ENCODE data around the gene HYCC2.
"Not testable (repeated sequence)": the region's sequence is repeated elsewhere in the genome, so short reads cannot be mapped to it uniquely, and the experiment has no call there.

Gene HYCC2

DNA sequence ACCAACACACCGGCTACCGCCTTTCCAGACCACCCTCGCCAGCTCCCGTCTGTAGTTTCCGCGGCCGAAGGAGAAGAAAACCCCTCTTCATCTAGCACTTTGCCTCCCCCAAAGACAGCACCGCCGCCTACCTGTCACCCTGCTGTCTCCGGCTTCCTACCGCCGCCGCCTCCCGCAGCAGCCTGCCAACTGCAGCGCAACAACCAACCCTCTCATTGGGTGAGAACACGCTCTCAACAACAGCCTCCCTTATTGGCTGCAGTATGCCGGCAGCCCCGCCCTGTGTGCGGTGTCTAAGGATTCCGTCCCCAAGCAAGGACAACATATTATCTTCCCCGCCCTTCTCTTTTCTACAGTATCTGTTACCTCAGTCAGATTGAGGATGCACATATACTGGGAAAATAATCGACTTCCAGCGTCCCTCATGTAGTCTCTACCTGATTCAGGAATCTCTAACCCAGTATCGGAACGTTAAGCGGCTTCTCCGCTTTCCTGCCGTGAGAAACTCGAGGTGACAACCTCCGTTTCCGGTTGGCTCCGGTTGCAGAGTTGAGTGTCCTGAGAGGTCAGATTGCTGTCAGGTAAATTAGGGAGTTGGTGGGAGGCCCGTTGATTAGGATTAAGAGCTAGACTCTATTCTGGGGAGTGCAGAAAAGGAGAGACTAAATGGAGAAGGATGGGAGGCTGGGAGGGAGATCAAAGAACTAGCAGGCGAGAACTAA lies at the start of gene HYCC2, which contains the start of gene NDUFB3:
Gene HYCC2, minus strand, starts transcription at position 193 of the 722 bp plus-strand sequence. CDS start 47,662 bp downstream, outside the sequence.
Gene NDUFB3, plus strand, starts transcription at position 523 of the 722 bp plus-strand sequence. CDS start 6,882 bp downstream, outside the sequence.
- peak; percentile 78 for DNase-seq (ENCODE audit: low read depth, low spot score)

DNA sequence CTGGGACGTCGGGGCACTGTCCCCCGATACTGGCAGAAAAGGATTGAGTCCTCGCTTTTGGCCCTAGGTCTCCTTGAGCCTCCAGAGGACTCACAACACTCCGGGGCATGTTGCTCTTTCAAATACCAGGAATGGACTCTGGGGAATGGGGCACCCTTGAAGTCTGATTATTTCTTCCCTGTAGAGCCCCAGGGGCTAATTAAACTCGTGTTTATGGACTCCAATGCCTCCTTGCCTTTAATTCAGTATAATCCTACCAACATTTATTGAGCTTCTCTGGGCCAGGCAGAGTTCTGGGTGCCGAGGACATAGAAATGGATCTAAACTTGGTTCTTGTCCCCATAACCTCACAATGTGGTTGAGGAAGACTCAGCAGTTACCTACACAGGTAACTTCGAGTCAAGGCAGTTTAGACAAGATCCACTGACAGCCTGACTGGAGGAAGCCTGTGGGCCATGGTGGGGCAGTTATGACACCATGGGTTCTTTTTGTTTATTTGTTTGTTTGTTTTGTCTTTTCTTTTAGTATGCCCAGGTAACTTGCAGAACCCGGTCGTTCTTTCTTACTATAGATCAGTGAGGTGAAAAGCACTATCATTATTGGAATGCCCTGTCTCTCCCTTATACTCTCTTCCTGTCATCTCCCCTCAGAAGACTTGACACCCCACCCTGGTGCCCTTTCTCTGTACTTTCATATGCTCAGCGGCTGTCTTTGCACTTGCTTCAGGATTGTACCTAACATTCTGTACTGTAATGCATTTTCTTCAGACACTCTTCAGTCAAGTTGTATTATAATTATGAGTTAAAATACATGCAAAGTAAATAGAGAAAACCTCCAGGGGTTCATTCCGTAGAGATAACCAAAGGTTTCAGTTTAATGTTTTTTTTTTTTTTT lies 47.7 kb upstream of the HYCC2 start:
- DNase-seq (ENCODE audit: low read depth, low spot score): no peak

DNA sequence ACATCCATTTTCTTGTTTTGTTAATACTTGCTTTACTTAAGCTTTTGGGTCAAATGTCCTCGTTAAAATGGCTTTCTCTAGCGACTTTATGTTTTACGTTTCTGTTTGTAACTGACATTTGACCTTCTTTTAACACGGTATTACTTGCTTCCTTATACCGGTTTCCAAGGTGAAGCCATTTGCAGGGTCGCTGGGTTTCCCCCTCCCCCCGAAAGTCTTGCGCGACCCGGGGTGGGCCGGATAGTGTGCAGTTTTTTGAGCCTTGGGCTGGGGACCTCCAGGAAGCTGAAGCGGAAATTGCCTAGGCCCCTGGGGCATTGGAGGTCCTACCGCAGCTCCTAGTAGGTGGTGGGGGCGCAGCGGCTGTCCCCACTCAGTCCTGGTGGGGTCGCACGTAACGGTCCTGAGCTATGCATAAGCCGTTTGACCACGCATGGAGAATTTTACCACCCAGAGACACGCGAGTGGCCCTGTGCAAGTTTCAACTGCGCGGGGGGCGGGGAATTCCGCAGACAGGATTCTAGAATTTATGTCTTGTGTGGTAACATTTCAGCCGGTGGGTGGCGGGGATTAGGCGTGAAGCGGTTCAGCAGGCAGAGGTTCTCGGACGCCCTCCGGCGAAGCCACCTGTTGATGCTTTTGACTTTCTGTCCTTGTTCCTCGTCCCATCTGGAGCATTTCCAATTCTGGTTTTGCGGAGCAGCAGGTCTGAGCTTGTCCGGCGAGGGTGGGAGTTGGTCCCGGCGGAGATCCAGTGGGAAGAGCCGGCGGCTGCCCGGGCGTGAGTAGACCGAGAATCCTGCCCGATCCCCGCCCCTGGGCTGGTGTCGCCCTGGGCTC lies 46.9 kb upstream of the HYCC2 start:
- DNase-seq (ENCODE audit: low read depth, low spot score): peak; percentile 76

DNA sequence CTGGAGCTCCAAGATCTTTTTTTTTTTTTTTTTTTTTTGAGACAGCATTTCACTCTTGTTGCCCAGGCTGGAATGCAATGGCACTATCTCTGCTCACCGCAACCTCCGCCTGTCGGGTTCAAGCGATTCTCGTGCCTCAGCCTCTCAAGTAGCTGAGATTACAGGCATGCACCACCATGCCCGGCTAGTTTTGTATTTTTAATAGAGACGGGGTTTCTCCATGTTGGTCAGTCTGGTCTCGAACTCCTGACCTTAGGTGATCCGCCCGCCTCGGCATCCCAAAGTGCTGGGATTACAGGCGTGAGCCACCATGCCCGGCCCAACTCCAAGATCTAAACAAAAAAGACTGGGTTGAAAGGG lies 46.2 kb upstream of the HYCC2 start:
- not testable (repeated sequence) for DNase-seq (ENCODE audit: low read depth, low spot score)

DNA sequence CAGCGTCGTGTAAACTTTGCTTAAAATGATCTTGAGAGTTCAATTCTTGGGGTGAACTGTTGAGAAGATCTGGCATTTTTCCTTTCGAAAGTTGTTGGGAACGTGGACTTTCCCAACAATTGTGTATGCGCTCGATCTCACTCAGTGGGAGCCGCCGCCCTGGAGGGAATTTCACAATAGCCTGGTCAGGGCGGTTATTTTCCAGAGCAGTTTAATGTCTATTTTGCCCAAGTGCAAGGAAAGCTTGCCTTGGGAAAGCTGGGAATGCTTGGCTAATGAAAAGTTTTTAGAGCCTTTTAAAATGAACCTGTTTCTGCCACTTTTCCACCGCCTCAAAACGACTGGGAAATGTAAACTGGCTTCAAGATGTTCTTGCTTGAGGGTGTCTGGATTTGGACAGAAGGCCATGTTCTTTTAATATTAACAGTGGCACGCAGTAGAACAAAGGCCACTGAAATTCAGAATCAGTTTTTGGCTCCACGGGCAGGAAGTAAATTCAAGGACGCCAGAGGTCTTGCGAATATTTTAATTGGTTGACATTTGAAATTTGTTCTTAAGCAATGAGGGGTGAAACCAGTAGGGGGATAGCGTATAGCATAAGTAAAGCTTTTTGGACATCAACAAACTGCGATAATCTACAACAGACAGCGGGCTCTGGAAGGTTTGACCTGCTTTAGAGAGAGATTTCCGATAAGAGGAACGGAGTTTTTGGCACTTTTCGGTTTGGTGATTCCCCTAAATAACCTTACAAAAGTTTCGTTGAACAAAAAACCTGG lies 45.7 kb upstream of the HYCC2 start:
- no peak for DNase-seq (ENCODE audit: low read depth, low spot score)

DNA sequence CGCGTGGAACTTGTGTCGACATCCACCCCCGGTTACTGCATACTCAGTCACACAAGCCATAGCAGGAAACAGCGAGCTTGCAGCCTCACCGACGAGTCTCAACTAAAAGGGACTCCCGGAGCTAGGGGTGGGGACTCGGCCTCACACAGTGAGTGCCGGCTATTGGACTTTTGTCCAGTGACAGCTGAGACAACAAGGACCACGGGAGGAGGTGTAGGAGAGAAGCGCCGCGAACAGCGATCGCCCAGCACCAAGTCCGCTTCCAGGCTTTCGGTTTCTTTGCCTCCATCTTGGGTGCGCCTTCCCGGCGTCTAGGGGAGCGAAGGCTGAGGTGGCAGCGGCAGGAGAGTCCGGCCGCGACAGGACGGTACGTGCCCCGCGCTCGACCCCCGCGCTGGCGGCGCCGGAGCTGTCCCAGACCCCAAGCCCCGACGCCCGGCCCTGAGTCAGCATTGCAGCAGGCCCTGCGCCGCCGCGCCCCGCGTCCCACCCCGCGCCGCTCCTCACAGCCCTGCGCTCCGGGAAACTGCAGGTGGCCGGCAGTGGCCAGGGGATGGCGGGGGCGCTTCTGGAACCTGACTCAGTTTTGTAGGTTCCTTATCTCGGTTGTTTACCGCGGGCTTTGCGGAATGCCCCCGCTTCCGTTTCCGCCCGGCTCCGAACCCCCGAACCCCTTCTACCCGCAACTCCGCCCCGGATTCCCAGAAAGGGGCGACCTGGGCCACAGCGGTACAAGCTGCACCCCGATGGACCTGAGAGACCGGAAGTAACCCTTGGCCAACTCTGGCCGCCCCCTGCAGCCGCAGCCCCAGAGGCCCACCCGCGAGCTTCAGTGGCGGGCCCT lies 44.9 kb upstream of the HYCC2 start, which contains the start of gene CFLAR:
Gene CFLAR, plus strand, starts transcription at position 50 of the 844 bp plus-strand sequence. CDS start 13,702 bp downstream, outside the sequence.
- peak; percentile 46 for DNase-seq (ENCODE audit: low read depth, low spot score)

DNA sequence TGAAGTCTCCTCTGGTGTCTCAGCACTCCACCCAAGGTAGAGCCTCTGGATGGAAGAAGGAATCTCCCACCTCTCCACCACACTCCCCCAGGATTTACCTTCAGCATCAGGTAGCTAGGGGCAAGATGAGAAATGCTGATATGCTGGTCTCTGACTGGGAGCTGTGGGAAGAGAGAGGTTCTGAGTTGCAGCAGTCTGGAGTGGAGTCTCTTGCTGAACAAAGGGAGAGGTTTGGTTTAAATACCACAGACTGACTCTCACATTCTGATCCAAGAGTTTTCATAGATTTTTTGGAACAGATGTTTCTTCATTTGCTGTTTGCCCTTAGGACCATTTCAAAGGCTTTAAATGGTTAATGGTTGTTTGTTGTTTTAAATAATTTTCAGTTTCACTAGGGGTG lies 43.4 kb upstream of the HYCC2 start:
- DNase-seq (ENCODE audit: low read depth, low spot score): no peak

DNA sequence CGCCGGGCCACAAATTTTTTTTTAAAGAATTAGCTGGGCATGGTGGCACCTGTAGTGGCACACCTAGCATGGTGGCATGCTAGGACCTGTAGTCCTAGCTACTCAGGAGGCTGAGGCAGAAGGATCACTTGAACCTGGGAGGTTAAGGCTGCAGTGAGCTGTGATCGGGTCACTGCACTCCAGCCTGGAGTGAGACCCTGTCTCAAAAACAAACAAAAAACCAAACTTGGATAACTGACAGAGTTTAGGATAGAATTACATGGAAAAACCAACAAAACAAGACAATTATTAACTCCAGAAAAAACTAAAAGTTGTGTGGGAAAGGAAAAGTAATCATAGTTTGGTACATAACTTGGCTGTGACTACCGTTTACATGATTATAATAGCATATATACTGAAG lies 42.9 kb upstream of the HYCC2 start:
- DNase-seq (ENCODE audit: low read depth, low spot score): no peak

DNA sequence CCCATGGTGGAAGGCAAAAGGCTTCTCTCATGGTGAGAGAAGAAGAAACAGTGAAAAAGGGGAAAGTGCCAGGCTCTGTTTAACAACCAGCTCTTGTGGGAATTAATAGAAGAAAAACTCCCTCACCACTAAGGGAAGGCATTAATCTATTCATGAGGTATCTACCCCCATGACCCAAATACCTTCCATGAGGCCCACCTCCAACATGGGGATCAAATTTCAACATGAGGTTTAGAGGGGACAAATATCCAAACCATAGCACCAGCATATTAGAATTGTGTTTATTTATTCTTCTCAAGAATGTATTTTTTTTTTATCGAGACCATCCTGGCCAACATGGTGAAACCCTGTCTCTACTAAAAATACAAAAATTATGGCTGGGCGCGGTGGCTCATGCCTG lies 39.6 kb upstream of the HYCC2 start:
- no peak for DNase-seq (ENCODE audit: low read depth, low spot score)

DNA sequence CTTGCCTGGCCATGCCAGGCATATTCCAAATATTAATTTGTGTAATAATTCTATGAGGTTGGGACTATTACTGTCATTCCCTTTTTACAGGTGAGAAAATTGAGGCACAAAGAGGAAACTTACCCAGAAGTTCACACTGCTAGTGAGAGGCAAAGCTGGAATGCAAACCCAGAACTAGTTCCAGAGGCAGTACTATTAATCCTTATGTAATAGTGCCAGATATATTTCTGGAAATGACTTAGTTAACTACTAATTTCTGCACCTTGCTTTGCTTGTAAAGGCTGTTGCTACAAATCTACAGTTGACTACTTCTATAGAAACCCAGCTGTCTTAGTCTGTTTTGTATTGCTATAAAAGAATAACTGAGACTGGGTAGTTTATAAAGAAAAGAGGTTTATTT lies 39.1 kb upstream of the HYCC2 start:
- DNase-seq (ENCODE audit: low read depth, low spot score): no peak

DNA sequence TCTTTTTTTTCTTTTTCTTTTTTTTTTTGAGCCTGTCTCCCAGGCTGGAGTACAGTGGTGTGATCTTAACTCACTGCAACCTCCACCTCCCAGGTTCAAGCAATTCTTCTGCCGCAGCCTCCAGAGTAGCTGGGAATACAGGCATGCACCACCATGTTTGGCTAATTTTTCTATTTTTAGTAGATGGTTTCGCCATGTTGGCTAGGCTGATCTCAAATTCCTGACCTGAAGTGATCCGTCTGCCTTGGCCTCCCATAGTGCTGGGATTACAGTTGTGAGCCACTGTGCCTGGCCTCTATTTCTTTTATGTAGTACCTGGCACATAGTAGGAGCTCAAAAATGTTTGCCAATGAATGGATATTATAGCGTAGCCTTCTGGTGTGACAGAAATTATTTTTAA lies 37.7 kb upstream of the HYCC2 start:
- DNase-seq (ENCODE audit: low read depth, low spot score): no peak

DNA sequence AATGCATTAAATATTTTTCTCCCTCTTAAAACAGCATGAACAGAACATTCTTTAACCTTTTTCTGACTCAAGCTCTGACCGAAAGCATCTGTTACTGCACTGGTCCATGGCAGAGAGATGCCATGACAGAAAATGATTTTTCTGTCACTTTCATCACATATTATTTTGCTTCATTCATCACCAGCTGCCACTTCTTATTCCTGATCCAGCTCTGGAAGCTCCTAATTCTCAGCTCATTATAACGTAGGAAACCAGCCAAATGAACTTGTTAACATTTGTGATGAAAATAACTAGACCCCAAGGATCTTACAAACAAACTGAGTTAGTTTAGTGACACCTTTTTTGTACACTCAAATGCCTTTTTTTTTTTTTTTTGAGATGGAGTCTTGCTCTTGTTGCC lies 36.9 kb upstream of the HYCC2 start:
- DNase-seq (ENCODE audit: low read depth, low spot score): no peak

DNA sequence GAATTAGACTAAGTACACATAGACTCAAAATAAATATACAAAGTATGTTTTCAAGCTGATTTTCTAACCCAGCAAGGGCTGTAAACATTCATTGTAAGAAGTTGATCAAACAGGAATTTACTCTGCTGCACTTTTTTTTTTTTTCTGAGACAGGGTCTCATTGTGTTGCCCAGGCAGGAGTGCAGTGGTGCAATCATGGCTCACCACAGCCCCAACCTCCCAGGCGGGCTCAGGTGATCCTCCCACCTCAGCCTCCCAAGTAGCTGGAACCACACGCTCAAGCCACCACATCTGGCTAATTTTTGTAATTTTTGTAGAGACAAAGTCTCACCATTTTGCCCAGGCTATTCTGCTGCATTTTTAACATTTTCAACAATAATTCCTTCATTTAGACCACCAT lies 36.2 kb upstream of the HYCC2 start:
- DNase-seq (ENCODE audit: low read depth, low spot score): no peak

DNA sequence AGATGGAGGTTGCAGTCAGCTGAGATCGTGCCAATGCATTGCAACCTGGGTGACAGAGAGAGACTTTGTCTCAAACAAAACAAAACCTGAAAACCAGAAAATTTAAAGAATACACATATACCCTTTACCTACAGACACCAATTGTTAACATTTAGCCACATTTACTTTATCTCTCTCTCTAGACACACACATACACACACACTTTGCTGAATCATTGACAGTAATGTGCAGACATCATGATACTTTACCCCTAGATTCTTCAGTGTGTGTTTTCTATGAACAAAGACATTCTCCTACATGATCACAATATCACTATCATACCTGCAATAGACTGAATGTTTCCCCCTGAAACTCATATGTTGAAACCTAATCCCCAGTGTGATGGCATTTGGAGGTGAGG lies 34.3 kb upstream of the HYCC2 start:
- no peak for DNase-seq (ENCODE audit: low read depth, low spot score)

DNA sequence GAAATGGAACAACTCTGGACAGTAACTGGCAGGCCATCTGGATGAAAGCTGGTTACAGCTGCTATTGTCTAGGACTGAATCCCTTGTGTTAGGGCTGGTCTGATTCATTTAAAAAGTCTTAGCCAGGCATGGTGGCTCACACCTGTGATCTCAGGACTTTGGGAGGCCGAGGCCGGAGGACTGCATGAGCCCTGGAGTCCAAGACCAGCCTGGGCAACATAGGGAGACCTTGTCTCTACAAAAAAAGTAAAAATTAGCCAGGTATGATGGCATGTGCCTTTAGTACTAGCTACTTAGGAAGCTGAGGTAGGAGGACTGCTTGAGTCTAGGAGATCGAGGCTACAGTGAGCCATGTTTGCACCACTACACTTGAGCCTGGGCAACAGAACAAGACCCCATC lies 29.0 kb upstream of the HYCC2 start:
- no peak for DNase-seq (ENCODE audit: low read depth, low spot score)

DNA sequence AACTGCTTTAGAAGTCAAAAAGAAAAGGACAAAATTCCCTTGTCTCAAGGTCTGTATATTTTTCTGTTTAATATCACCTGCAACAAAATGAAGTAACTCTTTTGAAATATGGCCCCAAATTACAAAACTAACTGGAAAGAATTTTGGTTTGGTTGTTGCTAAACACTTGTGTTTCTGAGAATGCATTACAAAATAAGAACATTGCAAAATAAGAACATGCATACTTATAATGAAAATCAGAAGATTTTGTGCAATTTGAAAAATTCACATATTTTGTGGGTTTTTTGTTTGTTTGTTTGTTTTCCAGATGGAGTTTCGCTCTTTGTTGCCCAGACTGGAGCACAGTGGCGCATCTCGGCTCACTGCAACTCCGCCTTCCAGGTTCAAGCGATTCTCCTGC lies 22.1 kb upstream of the HYCC2 start:
- DNase-seq (ENCODE audit: low read depth, low spot score): no peak

DNA sequence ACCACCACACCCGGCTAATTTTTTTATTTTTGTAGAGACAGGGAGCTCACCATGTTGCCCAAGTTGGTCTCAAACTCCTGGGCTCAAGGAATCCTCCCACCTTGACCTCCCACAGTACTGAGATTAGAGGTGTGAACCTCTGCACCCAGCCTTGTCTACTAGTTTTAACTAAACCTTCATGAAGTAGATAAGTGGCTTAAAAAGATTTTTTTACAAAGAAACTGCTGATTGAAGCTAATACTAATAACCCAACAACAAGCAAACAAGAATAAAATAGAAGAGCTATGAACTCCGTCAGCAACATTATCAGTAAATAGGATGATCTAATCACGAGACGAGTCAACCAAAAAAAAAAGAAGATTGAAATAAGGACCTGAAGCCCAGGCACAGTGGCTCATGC lies 19.1 kb upstream of the HYCC2 start:
- DNase-seq (ENCODE audit: low read depth, low spot score): no peak

DNA sequence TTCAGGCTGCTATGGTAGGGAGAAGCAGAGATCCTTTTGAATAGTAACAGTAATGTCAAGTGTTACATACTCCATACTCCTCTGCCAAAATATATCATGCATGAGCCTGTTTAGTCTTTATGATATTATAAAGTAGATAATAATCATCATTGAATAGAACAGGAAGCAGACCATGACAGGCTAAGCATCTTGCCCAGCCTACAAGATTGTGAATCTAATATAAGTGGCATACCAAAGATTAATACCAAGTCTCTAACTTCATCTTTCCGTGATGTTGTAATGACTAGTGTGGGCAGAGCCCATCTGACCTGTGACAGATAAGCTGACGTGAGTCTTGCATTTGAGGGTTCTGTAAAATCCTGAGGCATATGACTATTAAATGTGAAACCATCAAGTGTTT lies 13.4 kb upstream of the HYCC2 start:
- DNase-seq (ENCODE audit: low read depth, low spot score): no peak

DNA sequence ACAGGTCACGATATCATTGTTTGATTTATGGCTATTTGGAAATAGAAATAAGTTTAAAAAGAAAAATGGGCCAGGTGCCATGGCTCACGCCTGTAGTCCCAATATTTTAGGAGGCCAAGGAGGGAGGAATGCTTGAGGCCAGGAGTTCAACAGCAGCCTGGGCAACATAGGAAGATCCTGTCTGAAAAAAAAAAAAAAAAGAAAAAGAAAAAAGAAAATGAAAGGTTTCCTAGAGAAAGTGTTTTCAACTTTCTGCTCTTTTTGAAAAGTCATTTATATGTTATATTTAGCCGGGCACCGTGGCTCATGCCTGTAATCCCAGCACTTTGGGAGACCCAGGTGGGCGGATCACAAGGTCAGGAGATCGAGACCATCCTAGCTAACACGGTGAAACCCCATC lies 3.5 kb upstream of the HYCC2 start:
- no peak for DNase-seq (ENCODE audit: low read depth, low spot score)

DNA sequence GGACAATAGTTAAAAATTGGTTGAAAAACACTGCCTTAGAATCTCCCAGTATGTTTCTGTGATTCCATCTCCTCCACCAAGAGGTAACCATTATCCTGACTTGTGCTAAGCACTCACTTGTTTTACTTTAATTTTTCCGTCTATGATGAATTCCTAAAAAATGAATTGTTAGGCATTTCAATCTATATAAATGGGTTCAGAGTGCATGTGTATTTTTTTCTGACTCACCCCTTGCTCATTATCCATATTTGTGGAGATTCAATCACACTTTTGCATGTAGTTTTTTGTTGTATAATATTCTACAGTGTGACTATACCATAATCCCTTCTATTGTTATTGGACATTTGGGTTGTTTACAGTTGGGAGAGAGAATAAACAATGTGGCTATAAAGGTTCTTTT lies 1.6 kb upstream of the HYCC2 start:
- no peak for DNase-seq (ENCODE audit: low read depth, low spot score)
